SK-N-SH (cell line): ENCODE results near the gene DLX5. TPM values are rescaled to one million over a fixed set of nuclear protein-coding genes. Genes with fewer than 3 reads are reported as not detected.

Experiments
- CTCF ChIA-PET: fragments of 300-600, 350-600 bp; formaldehyde crosslinking; extraction: SDS; loops from one replicate; lab custom pipeline; 2021; lab: Yijun Ruan, JAX
- POLR2A ChIA-PET: fragments of 350-600 bp; sonication (Branson Sonifier 250); formaldehyde crosslinking; extraction: SDS; loops from one replicate; lab custom pipeline; 2020; ENCODE audit warnings: antibody characterized with exemption, inconsistent platforms; lab: Yijun Ruan, JAX
- DNase-seq: peaks from one replicate; pipeline ENCODE4 v3.0.0; 2012
- H2AFZ ChIP-seq: fragments of 200-600 bp; sonication (generic); 2 replicates; pipeline ENCODE4 v1.8.1; 2016; ENCODE audit warnings: antibody characterized with exemption, mild to moderate bottlenecking, low read depth
- H3F3A ChIP-seq: fragments of 200-600 bp; sonication (generic); replicated peaks from 2 replicates; pipeline ENCODE3; 2016; ENCODE audit warnings: antibody characterized with exemption, mild to moderate bottlenecking; ENCODE audit not compliant: insufficient read depth
- H3K27ac ChIP-seq, 2 experiments: fragments of 200-500 bp in 1 of 2; fragments of 200-600 bp in 1 of 2; sonication (Bioruptor generic) in 1 of 2; sonication (generic), shearing (Covaris generic) in 1 of 2; 2 replicates each; pipeline versions ENCODE4 v1.5.1 to v1.6.1; 2014 to 2016; ENCODE audit warnings: low read depth in 2 of 2, inconsistent platforms in 1 of 2, low read length in 1 of 2, mild to moderate bottlenecking in 1 of 2, mixed read lengths in 1 of 2
- H3K27me3 ChIP-seq: fragments of 200-600 bp; sonication (generic), shearing (Covaris generic); 2 replicates; pipeline ENCODE4 v1.6.1; 2016; ENCODE audit warnings: mixed run types; ENCODE audit not compliant: insufficient read depth
- H3K36me3 ChIP-seq, 2 experiments: fragments of 200-500 bp in 1 of 2; fragments of 200-600 bp in 1 of 2; sonication (Bioruptor generic) in 1 of 2; sonication (generic) in 1 of 2; replicated peaks in 1 of 2; 2 replicates each; pipeline versions ENCODE3 to v1.5.1; 2014 to 2016; ENCODE audit warnings: low read length in 1 of 2, mild to moderate bottlenecking in 1 of 2; ENCODE audit not compliant: insufficient read depth in 2 of 2, control insufficient read depth in 1 of 2
- H3K4me1 ChIP-seq, 2 experiments: fragments of 200-500 bp in 1 of 2; fragments of 200-600 bp in 1 of 2; sonication (Bioruptor generic) in 1 of 2; sonication (generic), shearing (Covaris generic) in 1 of 2; 2 replicates each; pipeline versions ENCODE4 v1.5.1 to v1.6.1; 2014 to 2016; ENCODE audit warnings: low read depth in 1 of 2, low read length in 1 of 2, mixed run types in 1 of 2; ENCODE audit not compliant: insufficient read depth in 2 of 2, control insufficient read depth in 1 of 2
- H3K4me2 ChIP-seq: fragments of 200-600 bp; sonication (generic), shearing (Covaris generic); 2 replicates; pipeline ENCODE4 v1.6.1; 2017; ENCODE audit warnings: mixed run types
- H3K4me3 ChIP-seq, 2 experiments: fragments of 200-500 bp in 1 of 2; fragments of 200-600 bp in 1 of 2; sonication (Bioruptor generic) in 1 of 2; sonication (generic), shearing (Covaris generic) in 1 of 2; 2 replicates each; pipeline versions ENCODE4 v1.5.1 to v1.8.1; 2014 to 2016; ENCODE audit warnings: low read depth in 2 of 2, inconsistent platforms in 1 of 2, low read length in 1 of 2, mild to moderate bottlenecking in 1 of 2, mixed read lengths in 1 of 2, moderate library complexity in 1 of 2
- H3K79me2 ChIP-seq: fragments of 200-600 bp; sonication (generic); 2 replicates; pipeline ENCODE4 v1.8.1; 2017; ENCODE audit warnings: mild to moderate bottlenecking; ENCODE audit not compliant: insufficient read depth
- H3K9ac ChIP-seq: fragments of 200-600 bp; sonication (generic); 2 replicates; pipeline ENCODE4 v1.6.1; 2017; ENCODE audit warnings: mixed run types
- H3K9me2 ChIP-seq: fragments of 200-600 bp; sonication (generic); 2 replicates; pipeline ENCODE4 v1.6.1; 2017; ENCODE audit warnings: mixed run types
- H3K9me3 ChIP-seq: fragments of 200-600 bp; sonication (generic); 2 replicates; pipeline ENCODE4 v1.6.1; 2017; ENCODE audit warnings: mixed run types, mild to moderate bottlenecking, moderate library complexity
- H4K20me1 ChIP-seq: fragments of 200-600 bp; sonication (generic); 2 replicates; pipeline ENCODE4 v1.6.1; 2017; ENCODE audit warnings: mild to moderate bottlenecking, mixed run types; ENCODE audit not compliant: insufficient read depth
- CTCF ChIP-seq: fragments of 200-600 bp; sonication (generic); IDR thresholded peaks from 2 replicates; pipeline ENCODE4 v1.6.1; 2017; ENCODE audit warnings: antibody characterized with exemption, mild to moderate bottlenecking, moderate library complexity
- EP300 ChIP-seq, 2 experiments: IDR thresholded peaks; 2 replicates each; pipeline versions ENCODE4 v1.4.0 to v1.6.1; 2012; ENCODE audit warnings: borderline replicate concordance in 1 of 2, low read depth in 1 of 2, low read length in 1 of 2
- EZH2phosphoT487 ChIP-seq: fragments of 200-600 bp; sonication (generic); IDR thresholded peaks from 2 replicates; pipeline ENCODE4 v1.6.1; 2017; ENCODE audit warnings: low read depth, mixed run types, mild to moderate bottlenecking, antibody characterized with exemption, moderate library complexity, borderline replicate concordance
- FOSL2 ChIP-seq: IDR thresholded peaks from 2 replicates; pipeline ENCODE4 v1.4.0; 2012; ENCODE audit warnings: low read depth, mild to moderate bottlenecking, moderate library complexity, borderline replicate concordance
- FOXM1 ChIP-seq: IDR thresholded peaks from 2 replicates; pipeline ENCODE4 v1.4.0; 2012; ENCODE audit warnings: low read depth, mild to moderate bottlenecking
- GABPA ChIP-seq: IDR thresholded peaks from 2 replicates; pipeline ENCODE4 v1.4.0; 2012; ENCODE audit warnings: low read depth, mild to moderate bottlenecking
- GATA2 ChIP-seq: sonication (generic); formaldehyde crosslinking; IDR thresholded peaks from 2 replicates; pipeline ENCODE4 v1.5.0; 2020; ENCODE audit warnings: mild to moderate bottlenecking, missing genetic modification reagents
- JUND ChIP-seq: IDR thresholded peaks from 2 replicates; pipeline ENCODE4 v1.4.0; 2012
- MAX ChIP-seq: IDR thresholded peaks from 2 replicates; pipeline ENCODE4 v1.4.0; 2012; ENCODE audit warnings: low read depth
- NFIC ChIP-seq: IDR thresholded peaks from 2 replicates; pipeline ENCODE4 v1.4.0; 2012; ENCODE audit warnings: borderline replicate concordance
- RAD21 ChIP-seq: IDR thresholded peaks from 2 replicates; pipeline ENCODE4 v1.6.1; 2012; ENCODE audit warnings: mild to moderate bottlenecking, low read length
- RCOR1 ChIP-seq: fragments of 150-350 bp; IDR thresholded peaks from 2 replicates; pipeline ENCODE4 v1.6.1; 2017; ENCODE audit warnings: antibody characterized with exemption, low read length
- REST ChIP-seq: IDR thresholded peaks from 2 replicates; pipeline ENCODE4 v1.6.1; 2012; ENCODE audit warnings: mild to moderate bottlenecking, low read depth, low read length, moderate library complexity
- RFX5 ChIP-seq: IDR thresholded peaks from 2 replicates; pipeline ENCODE4 v1.6.1; 2012; ENCODE audit warnings: mild to moderate bottlenecking, improper control_type of control experiment, low read length
- TAF1 ChIP-seq: IDR thresholded peaks from 2 replicates; pipeline ENCODE4 v1.6.1; 2012; ENCODE audit warnings: low read depth, mild to moderate bottlenecking, low read length, moderate library complexity, borderline replicate concordance
- TCF12 ChIP-seq: IDR thresholded peaks from 2 replicates; pipeline ENCODE4 v1.4.0; 2012
- USF2 ChIP-seq: fragments of 150-350 bp; IDR thresholded peaks from 2 replicates; pipeline ENCODE4 v1.6.1; 2017; ENCODE audit warnings: antibody characterized with exemption, low read length, low read depth, borderline replicate concordance
- YY1 ChIP-seq: IDR thresholded peaks from 2 replicates; pipeline ENCODE4 v1.4.0; 2012; ENCODE audit warnings: low read depth, mild to moderate bottlenecking
- WGBS: methylation state at CpG from one replicate; pipeline ENCODE4 v1.1.6; 2017; ENCODE audit warnings: low lambda C conversion rate; 5-methylcytosine and 5-hydroxymethylcytosine counted together
- polyA plus RNA-seq, 3 experiments: library from polyadenylated mRNA; depleted of rRNA; stranded (reverse); fragments of >200 nt; gene quantifications; 2 replicates each; pipeline ENCODE4 v1.2.3, GENCODE V29; 2012

Gene DLX5
- polyA plus RNA-seq, 1 of the 3 experiments (the other 2 are of a cell fraction), result not detected

- H3K9me2 ChIP-seq, result no peaks in the 10 kb centered on the region
- no peaks in the 10 kb centered on the region for H3K9me3 ChIP-seq
- WGBS, result 54% methylated on average over 5 of the region's 5 CpGs
- peaks cover 0 to 8% of the 10 kb centered on the region in 2 experiments; a peak in 3 of 4 replicates for H3K4me1 ChIP-seq
- no peak overlapping the region for H3K27ac ChIP-seq
- H3K4me3 ChIP-seq, result no peak overlapping the region
- H4K20me1 ChIP-seq, result no peaks in the 10 kb centered on the region
- no peak overlapping the region for H3K4me2 ChIP-seq
- CTCF ChIA-PET, result interaction anchor here (0.7 to 6.3 kb wide), 6 partner anchors 8 to 1096 kb away, joined by 3 to 78 read pairs (median 13); partner anchors contain the start of genes DLX5 and DLX6
- H3K36me3 ChIP-seq, result peaks cover 0 to 5% of the 10 kb centered on the region in 2 experiments
- no peak for DNase-seq
- TF ChIP-seq RCOR1, result no peak
- no peak for TF ChIP-seq GATA2
- TF ChIP-seq FOSL2, result no peak
- no peak for TF ChIP-seq TCF12
- no peak for TF ChIP-seq RFX5
- no peak for TF ChIP-seq USF2
- no peak for TF ChIP-seq EP300 (IDR thresholded peaks at IDR 0.05; ENCODE audit: borderline replicate concordance in 1 of 2, low read depth in 1 of 2, low read length in 1 of 2)
- TF ChIP-seq GABPA, result no peak
- TF ChIP-seq JUND, result no peak
- no peak for TF ChIP-seq TAF1
- TF ChIP-seq YY1, result no peak
- no peak; the same call in 1 of the 2 replicates for TF ChIP-seq CTCF
- TF ChIP-seq EZH2phosphoT487, result no peak
- no peak for TF ChIP-seq NFIC
- TF ChIP-seq REST, result no peak
- no peak for TF ChIP-seq MAX
- no peak for TF ChIP-seq RAD21
- no peak for TF ChIP-seq FOXM1
- TF ChIP-seq, all 33 proteins: peak for 0
- Histone ChIP-seq H3K79me2 (no peaks in the 10 kb centered on the region), H2AFZ (no peak overlapping the region), H3K9ac (no peak overlapping the region), H3F3A (no peaks in the 10 kb centered on the region), H3K27me3 (peaks cover 35% of the 10 kb centered on the region)
- POLR2A ChIA-PET, result interaction anchor here (1.5 kb wide), 1 partner anchor 9 kb away, joined by 4 read pairs; the partner anchor contains the start of gene DLX6
These were observed 10.4 kb downstream of the DLX5 start for GRCh38 chr7:97014145-97014750.
